Panc1 (cell line): ENCODE data around the gene LRP4. TPM values are rescaled to one million over a fixed set of nuclear protein-coding genes. Genes with fewer than 3 reads are reported as not detected.
"Not testable (repeated sequence)": the region's sequence is repeated elsewhere in the genome, so short reads cannot be mapped to it uniquely, and the experiment has no call there.

Experiments
- ATAC-seq: fragments of 200-7000 bp; cut with Tn5 transposase; 2 replicates; pipeline ENCODE4 v1.9.1; 2020; ENCODE audit warnings: mild to moderate bottlenecking, moderate library complexity
- BruUV-seq: library from RNA; stranded (reverse); fragments of 400-500 nt; replicated peaks from 2 replicates; lab custom pipeline; 2021; lab: Mats Ljungman, UMichigan
- CTCF ChIA-PET: fragments of 300-600 bp; sonication (Branson Sonifier 250); formaldehyde crosslinking; loops from one replicate; lab custom pipeline; 2022; ENCODE audit warnings: antibody characterized with exemption; lab: Charles Lee
- POLR2A ChIA-PET: fragments of 300-600 bp; sonication (Branson Sonifier 250); formaldehyde crosslinking; loops from one replicate; lab custom pipeline; 2022; ENCODE audit warnings: antibody characterized with exemption; lab: Charles Lee
- DNase-seq: peaks from one replicate; pipeline ENCODE4 v3.0.0-alpha.2; 2010; ENCODE audit warnings: low read depth, low spot score
- H3K27ac ChIP-seq: 2 replicates; pipeline ENCODE4 v1.5.1; 2011; ENCODE audit warnings: mild to moderate bottlenecking, low read length, inconsistent platforms
- H3K27me3 ChIP-seq: fragments of 200-500 bp; sonication (Bioruptor generic); 2 replicates; pipeline ENCODE4 v1.6.0; 2014; ENCODE audit warnings: low read length, inconsistent platforms; ENCODE audit not compliant: control insufficient read depth, insufficient read depth
- H3K36me3 ChIP-seq: fragments of 200-500 bp; sonication (Bioruptor generic); 2 replicates; pipeline ENCODE4 v1.5.1; 2014; ENCODE audit warnings: inconsistent platforms, mild to moderate bottlenecking, low read length, moderate library complexity; ENCODE audit not compliant: control insufficient read depth, insufficient read depth
- H3K4me1 ChIP-seq: 2 replicates; pipeline ENCODE4 v1.5.1; 2011; ENCODE audit warnings: inconsistent platforms, mild to moderate bottlenecking, low read length, moderate library complexity; ENCODE audit not compliant: control insufficient read depth, insufficient read depth
- H3K4me3 ChIP-seq, 2 experiments: 2 replicates each; pipeline ENCODE4 v1.5.1; 2011 to 2012; ENCODE audit warnings: low read depth in 2 of 2, low read length in 2 of 2, mild to moderate bottlenecking in 2 of 2, inconsistent platforms in 1 of 2, moderate library complexity in 1 of 2
- H3K9me3 ChIP-seq: fragments of 200-500 bp; sonication (Bioruptor generic); 2 replicates; pipeline ENCODE4 v1.5.1; 2014; ENCODE audit warnings: low read depth, mild to moderate bottlenecking, inconsistent platforms, low read length, moderate library complexity; ENCODE audit not compliant: control insufficient read depth, insufficient read depth
- POLR2AphosphoS5 ChIP-seq: IDR thresholded peaks from 2 replicates; pipeline ENCODE4 v1.6.1; 2012; ENCODE audit warnings: mild to moderate bottlenecking, low read depth, low read length, moderate library complexity
- SIN3A ChIP-seq: IDR thresholded peaks from 2 replicates; pipeline ENCODE4 v1.6.1; 2012; ENCODE audit warnings: low read depth, mild to moderate bottlenecking, low read length, moderate library complexity, borderline replicate concordance; ENCODE audit not compliant: insufficient read depth
- TCF7L2 ChIP-seq: IDR thresholded peaks from 2 replicates; pipeline ENCODE4 v1.6.1; 2011; ENCODE audit warnings: mild to moderate bottlenecking, low read depth, low read length, inconsistent platforms
- in situ Hi-C: cut with HindIII; loops from 2 replicates; pipeline ENCODE4 v1.10.0; 2016; ENCODE audit warnings: low sequenced_read_pairs, low pct_unique_long_range_greater_than_20kb
- intact Hi-C: fragments of 100-400 bp; cut with micrococcal nuclease; formaldehyde crosslinking; loops from one replicate; pipeline ENCODE4 v1.10.0; 2022; ENCODE audit not compliant: unreplicated experiment
- total RNA-seq: library from RNA; stranded (reverse); gene quantifications from one replicate; pipeline ENCODE4 v1.2.1, GENCODE V29; 2021; ENCODE audit not compliant: unreplicated experiment
- TF ChIP-seq, protein P1 (sequence below): fragments of 450-650 bp; IDR thresholded peaks from 2 replicates; pipeline ENCODE4 v1.5.1; 2017; ENCODE audit warnings: mild to moderate bottlenecking
- TF ChIP-seq, protein P2 (sequence below), 2 experiments: IDR thresholded peaks; 2 replicates each; pipeline ENCODE4 v1.6.1; 2011 to 2012; ENCODE audit warnings: low read depth in 2 of 2, control low read depth in 1 of 2, low read length in 1 of 2, mild to moderate bottlenecking in 1 of 2, moderate library complexity in 1 of 2; ENCODE audit not compliant: insufficient read depth in 1 of 2

Gene LRP4
- total RNA-seq, 1 experiment from 2014 or later, result 11.7 TPM

DNA sequence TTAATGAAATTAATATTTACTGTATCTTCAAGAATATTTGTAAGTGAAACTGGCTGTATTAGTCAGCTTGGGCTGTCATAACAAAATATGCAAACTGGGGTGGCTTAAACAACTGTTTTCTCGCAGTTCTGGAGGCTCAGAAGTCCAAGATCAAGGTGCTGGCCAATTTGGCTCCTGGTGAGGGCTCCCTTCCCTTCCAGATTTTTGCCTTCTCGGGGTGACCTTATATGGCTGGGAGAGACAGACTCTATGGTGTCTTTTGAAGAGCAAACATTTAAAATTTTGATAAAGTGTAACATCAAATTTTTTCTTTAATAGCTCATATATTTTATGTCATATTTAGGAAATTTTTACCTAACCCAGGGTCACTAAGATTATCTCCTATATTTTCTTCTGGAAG, 48.4 kb upstream of the LRP4 start:
- H3K27me3 ChIP-seq, result no peaks in the 10 kb centered on the region
- CTCF ChIA-PET, result no interaction called here
- H3K36me3 ChIP-seq, result no peaks in the 10 kb centered on the region
- DNase-seq (no peak), ATAC-seq (no peak)
- TF ChIP-seq SIN3A, result no peak
- TF ChIP-seq, protein P1, sequence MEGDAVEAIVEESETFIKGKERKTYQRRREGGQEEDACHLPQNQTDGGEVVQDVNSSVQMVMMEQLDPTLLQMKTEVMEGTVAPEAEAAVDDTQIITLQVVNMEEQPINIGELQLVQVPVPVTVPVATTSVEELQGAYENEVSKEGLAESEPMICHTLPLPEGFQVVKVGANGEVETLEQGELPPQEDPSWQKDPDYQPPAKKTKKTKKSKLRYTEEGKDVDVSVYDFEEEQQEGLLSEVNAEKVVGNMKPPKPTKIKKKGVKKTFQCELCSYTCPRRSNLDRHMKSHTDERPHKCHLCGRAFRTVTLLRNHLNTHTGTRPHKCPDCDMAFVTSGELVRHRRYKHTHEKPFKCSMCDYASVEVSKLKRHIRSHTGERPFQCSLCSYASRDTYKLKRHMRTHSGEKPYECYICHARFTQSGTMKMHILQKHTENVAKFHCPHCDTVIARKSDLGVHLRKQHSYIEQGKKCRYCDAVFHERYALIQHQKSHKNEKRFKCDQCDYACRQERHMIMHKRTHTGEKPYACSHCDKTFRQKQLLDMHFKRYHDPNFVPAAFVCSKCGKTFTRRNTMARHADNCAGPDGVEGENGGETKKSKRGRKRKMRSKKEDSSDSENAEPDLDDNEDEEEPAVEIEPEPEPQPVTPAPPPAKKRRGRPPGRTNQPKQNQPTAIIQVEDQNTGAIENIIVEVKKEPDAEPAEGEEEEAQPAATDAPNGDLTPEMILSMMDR, result no peak
- no peak for TF ChIP-seq POLR2AphosphoS5
- TF ChIP-seq, protein P2, sequence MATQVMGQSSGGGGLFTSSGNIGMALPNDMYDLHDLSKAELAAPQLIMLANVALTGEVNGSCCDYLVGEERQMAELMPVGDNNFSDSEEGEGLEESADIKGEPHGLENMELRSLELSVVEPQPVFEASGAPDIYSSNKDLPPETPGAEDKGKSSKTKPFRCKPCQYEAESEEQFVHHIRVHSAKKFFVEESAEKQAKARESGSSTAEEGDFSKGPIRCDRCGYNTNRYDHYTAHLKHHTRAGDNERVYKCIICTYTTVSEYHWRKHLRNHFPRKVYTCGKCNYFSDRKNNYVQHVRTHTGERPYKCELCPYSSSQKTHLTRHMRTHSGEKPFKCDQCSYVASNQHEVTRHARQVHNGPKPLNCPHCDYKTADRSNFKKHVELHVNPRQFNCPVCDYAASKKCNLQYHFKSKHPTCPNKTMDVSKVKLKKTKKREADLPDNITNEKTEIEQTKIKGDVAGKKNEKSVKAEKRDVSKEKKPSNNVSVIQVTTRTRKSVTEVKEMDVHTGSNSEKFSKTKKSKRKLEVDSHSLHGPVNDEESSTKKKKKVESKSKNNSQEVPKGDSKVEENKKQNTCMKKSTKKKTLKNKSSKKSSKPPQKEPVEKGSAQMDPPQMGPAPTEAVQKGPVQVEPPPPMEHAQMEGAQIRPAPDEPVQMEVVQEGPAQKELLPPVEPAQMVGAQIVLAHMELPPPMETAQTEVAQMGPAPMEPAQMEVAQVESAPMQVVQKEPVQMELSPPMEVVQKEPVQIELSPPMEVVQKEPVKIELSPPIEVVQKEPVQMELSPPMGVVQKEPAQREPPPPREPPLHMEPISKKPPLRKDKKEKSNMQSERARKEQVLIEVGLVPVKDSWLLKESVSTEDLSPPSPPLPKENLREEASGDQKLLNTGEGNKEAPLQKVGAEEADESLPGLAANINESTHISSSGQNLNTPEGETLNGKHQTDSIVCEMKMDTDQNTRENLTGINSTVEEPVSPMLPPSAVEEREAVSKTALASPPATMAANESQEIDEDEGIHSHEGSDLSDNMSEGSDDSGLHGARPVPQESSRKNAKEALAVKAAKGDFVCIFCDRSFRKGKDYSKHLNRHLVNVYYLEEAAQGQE (IDR thresholded peaks at IDR 0.05; ENCODE audit: insufficient read depth in 1 of 2, low read depth in 2 of 2, low read length in 1 of 2), result no peak
- TF ChIP-seq TCF7L2, result no peak
- H3K4me3 ChIP-seq, result no peak overlapping the region
- H3K4me1 ChIP-seq, result no peaks in the 10 kb centered on the region
- in situ Hi-C loops, result no loop called here
- no peaks in the 10 kb centered on the region for H3K9me3 ChIP-seq
- no peak overlapping the region for H3K27ac ChIP-seq
- POLR2A ChIA-PET, result no interaction called here
- intact Hi-C loops, result no loop called here
- no TSS peak for BruUV-seq

DNA sequence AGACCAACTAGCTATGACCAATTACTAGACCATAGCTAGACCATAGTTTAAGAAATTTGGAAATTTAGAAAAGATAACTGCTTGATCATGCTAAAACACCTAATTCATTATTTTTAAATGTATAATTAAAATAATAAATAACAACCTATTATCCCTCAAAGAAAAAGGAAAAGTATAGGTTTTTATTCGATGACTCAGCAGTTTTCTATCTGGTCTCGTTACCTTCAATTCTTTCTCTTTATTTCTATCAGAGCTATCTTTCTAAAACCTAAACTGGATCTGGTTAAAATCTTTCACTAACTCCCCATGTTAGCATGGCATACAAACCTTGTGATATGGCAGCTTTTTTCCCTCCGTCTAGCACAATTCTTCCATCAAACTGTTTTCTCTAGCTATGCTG, 45.5 kb upstream of the LRP4 start:
- no peak overlapping the region for H3K4me3 ChIP-seq
- DNase-seq (no peak), ATAC-seq (no peak)
- no peaks in the 10 kb centered on the region for H3K36me3 ChIP-seq
- ChIA-PET POLR2A (interaction anchor here (0.6 to 0.7 kb wide), 2 partner anchors 37 to 523 kb away, joined by 3 to 11 read pairs; no protein-coding TSS in a partner anchor), CTCF (interaction anchor here (0.6 kb wide), 1 partner anchor 197 kb away, joined by 6 read pairs; no protein-coding TSS in a partner anchor)
- no TSS peak for BruUV-seq
- no peaks in the 10 kb centered on the region for H3K9me3 ChIP-seq
- no peaks in the 10 kb centered on the region for H3K4me1 ChIP-seq
- intact Hi-C loops, result no loop called here
- no peak for TF ChIP-seq POLR2AphosphoS5
- no peak for TF ChIP-seq SIN3A
- TF ChIP-seq, protein P1, result no peak
- TF ChIP-seq, protein P2 (IDR thresholded peaks at IDR 0.05; ENCODE audit: insufficient read depth in 1 of 2, low read depth in 2 of 2, low read length in 1 of 2), result no peak
- no peak for TF ChIP-seq TCF7L2
- H3K27ac ChIP-seq, result no peak overlapping the region
- in situ Hi-C loops, result no loop called here
- H3K27me3 ChIP-seq, result no peaks in the 10 kb centered on the region

DNA sequence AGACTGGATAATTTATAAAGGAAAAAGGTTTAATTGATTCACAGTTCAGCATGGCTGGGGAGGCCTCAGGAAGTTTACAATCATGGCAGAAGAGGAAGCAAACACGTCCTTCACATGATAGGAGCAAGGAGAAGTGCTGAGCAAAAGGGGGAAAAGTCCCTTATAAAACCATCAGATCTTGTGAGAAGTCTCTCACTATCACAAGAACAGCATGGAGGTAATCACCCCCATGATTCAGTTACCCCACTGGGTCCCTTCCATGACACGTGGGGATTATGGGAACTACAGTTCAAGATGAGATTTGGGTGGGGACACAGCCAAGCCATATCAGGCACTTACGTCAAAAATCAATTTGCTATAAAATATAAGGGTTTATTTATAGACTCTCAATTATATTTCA, 43.5 kb upstream of the LRP4 start:
- in situ Hi-C loops, H3K4me1 ChIP-seq, BruUV-seq, H3K4me3 ChIP-seq, H3K36me3 ChIP-seq, CTCF ChIA-PET, H3K27me3 ChIP-seq, POLR2A ChIA-PET, H3K27ac ChIP-seq, H3K9me3 ChIP-seq, DNase-seq, ATAC-seq, intact Hi-C loops: not testable (repeated sequence)
